ENCODE measurements around the gene MEIG1. TPM values are rescaled to one million over a fixed set of nuclear protein-coding genes. Genes with fewer than 3 reads are reported as not detected.
"Not testable (repeated sequence)": the region's sequence is repeated elsewhere in the genome, so short reads cannot be mapped to it uniquely, and the experiment has no call there.

Gene MEIG1
- total and polyA plus RNA-seq, 2 donors (not counting 1 experiment from before 2014, with no cell fraction given), result 0.69 TPM; not detected in 1

DNA sequence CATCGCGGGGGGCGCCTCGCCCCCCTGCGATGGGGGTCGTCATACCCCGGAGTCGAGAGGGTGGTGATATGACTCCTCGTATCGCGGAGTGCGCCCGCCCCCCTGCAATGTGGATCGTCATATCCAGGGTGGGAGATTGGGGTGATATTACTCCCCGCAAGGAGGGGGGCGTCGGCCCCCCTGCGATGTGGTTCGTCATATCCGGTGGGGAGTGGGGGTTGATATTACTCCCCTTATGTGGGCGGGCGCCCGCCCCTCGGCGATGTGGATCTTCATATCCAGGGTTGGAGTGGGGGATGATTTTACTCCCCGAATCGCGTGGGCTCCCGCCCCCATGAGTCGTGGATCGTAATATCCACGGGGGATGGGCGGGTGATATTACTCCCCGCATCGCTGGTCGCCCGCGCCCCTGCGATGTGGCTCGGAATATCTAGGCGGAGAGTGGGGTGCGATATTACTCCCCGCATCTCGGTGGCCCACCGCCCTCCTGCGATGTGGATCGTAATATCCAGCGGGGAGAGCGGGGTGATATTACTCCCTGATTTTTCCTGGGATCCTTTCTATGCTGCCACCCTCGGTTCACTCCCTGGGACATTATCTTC, 36.9 kb downstream of the MEIG1 start:
- H3K4me3 Mint-ChIP-seq, result no peak overlapping the region
- Histone ChIP-seq H3K36me3 (replicated peaks in 1 of 2; ENCODE audit: control extremely low read depth in 1 of 2, control insufficient read depth in 1 of 2, extremely low read depth in 1 of 2, insufficient read depth in 2 of 2, low read length in 1 of 2) (no peaks in the 10 kb centered on the region), H3K9me3 (ENCODE audit: control extremely low read depth in 1 of 3, control insufficient read depth in 2 of 3, insufficient read depth in 1 of 3, low read length in 2 of 3) (peaks cover 0 to 6% (median 0%) of the 10 kb centered on the region in 3 donors), H3K27me3 (replicated peaks in 1 of 4; ENCODE audit: control extremely low read depth in 1 of 4, control insufficient read depth in 3 of 4, insufficient read depth in 4 of 4, low read length in 3 of 4) (no peaks in the 10 kb centered on the region), H3K9ac (ENCODE audit: low read length) (no peak overlapping the region), H3K4me3 (ENCODE audit: control extremely low read depth in 1 of 5, extremely low read depth in 1 of 5, insufficient read depth in 1 of 5, low read depth in 2 of 5, low read length in 4 of 5) (no peak overlapping the region), H3K4me2 (replicated peaks; ENCODE audit: low read depth, low read length, poor library complexity, severe bottlenecking) (no peak overlapping the region), H2AFZ (ENCODE audit: insufficient read depth, low read depth, low read length, poor library complexity, severe bottlenecking) (no peak overlapping the region), H3K27ac (ENCODE audit: low read length in 2 of 2) (no peak overlapping the region), H4K20me1 (ENCODE audit: control insufficient read depth, insufficient read depth, low read length, poor library complexity, severe bottlenecking) (no peaks in the 10 kb centered on the region), H3K79me2 (ENCODE audit: control insufficient read depth, insufficient read depth, low read length) (no peaks in the 10 kb centered on the region), H3K4me1 (ENCODE audit: control insufficient read depth in 2 of 2, insufficient read depth in 2 of 2, low read length in 2 of 2) (no peaks in the 10 kb centered on the region)
- TF ChIP-seq CTCF (IDR thresholded peaks at IDR 0.05) (no peak), EZH2 (IDR thresholded peaks at IDR 0.05; ENCODE audit: borderline replicate concordance, insufficient read depth, low read depth, low read length, poor library complexity, severe bottlenecking) (no peak)
- ATAC-seq (ENCODE audit: low read depth) (no peak), DNase-seq (no peak)
- peaks cover 9% of the 10 kb centered on the region for H3K27me3 Mint-ChIP-seq
- ChIA-PET CTCF (no interaction called here), POLR2A (no interaction called here)
- intact Hi-C loops (cut with micrococcal nuclease), result no loop called here
- no peaks in the 10 kb centered on the region for H3K9me3 Mint-ChIP-seq (ENCODE audit: insufficient read depth)
- H3K4me1 Mint-ChIP-seq, result peaks cover 1% of the 10 kb centered on the region
- H3K27ac Mint-ChIP-seq, result no peak overlapping the region
- 81% methylated on average over 46 of the region's 50 CpGs for WGBS (ENCODE audit: insufficient coverage)

GRCh38 chr10:15013530-15013929, 54.3 kb downstream of the MEIG1 start:
- H3K79me2 ChIP-seq (ENCODE audit: control insufficient read depth, insufficient read depth, low read length); H3K9ac ChIP-seq (ENCODE audit: low read length); H3K4me2 ChIP-seq (replicated peaks; ENCODE audit: low read depth, low read length, poor library complexity, severe bottlenecking); H3K27ac Mint-ChIP-seq; H3K9me3 ChIP-seq (ENCODE audit: control extremely low read depth in 1 of 3, control insufficient read depth in 2 of 3, insufficient read depth in 1 of 3, low read length in 2 of 3); H4K20me1 ChIP-seq (ENCODE audit: control insufficient read depth, insufficient read depth, low read length, poor library complexity, severe bottlenecking); H3K27ac ChIP-seq (ENCODE audit: low read length in 2 of 2); H3K27me3 ChIP-seq (replicated peaks in 1 of 4; ENCODE audit: control extremely low read depth in 1 of 4, control insufficient read depth in 3 of 4, insufficient read depth in 4 of 4, low read length in 3 of 4); H3K9me3 Mint-ChIP-seq (ENCODE audit: insufficient read depth); DNase-seq; POLR2A ChIA-PET; H3K4me3 Mint-ChIP-seq; H2AFZ ChIP-seq (ENCODE audit: insufficient read depth, low read depth, low read length, poor library complexity, severe bottlenecking); ATAC-seq (ENCODE audit: low read depth); H3K36me3 ChIP-seq (replicated peaks in 1 of 2; ENCODE audit: control extremely low read depth in 1 of 2, control insufficient read depth in 1 of 2, extremely low read depth in 1 of 2, insufficient read depth in 2 of 2, low read length in 1 of 2); H3K4me1 ChIP-seq (ENCODE audit: control insufficient read depth in 2 of 2, insufficient read depth in 2 of 2, low read length in 2 of 2); H3K4me3 ChIP-seq (ENCODE audit: control extremely low read depth in 1 of 5, extremely low read depth in 1 of 5, insufficient read depth in 1 of 5, low read depth in 2 of 5, low read length in 4 of 5); H3K4me1 Mint-ChIP-seq; intact Hi-C loops (cut with micrococcal nuclease): not testable (repeated sequence)
- CTCF ChIA-PET, result interaction anchor here (1.0 kb wide), 1 partner anchor 818 kb away, joined by 4 read pairs; no protein-coding TSS in a partner anchor
- 83% methylated on average over 4 of the region's 5 CpGs for WGBS (ENCODE audit: insufficient coverage)
- peaks cover 10% of the 10 kb centered on the region for H3K27me3 Mint-ChIP-seq

All from B cell (primary cell).